HG02763 (cell line): ENCODE data around the gene ARHGAP5.

Source experiments
- ATAC-seq: cut with Tn5 transposase; IDR thresholded peaks from one replicate; pipeline ENCODE4 v1.9.1; 2021; ENCODE audit warnings: mild to moderate bottlenecking, moderate library complexity; ENCODE audit not compliant: unreplicated experiment

The ARHGAP5 gene

GRCh38 chr14:32076278-32077080 is 625 bp upstream of the ARHGAP5 start:
- ATAC-seq = peak; percentile 61

- ATAC-seq = no peak
Measured at GRCh38 chr14:32078023-32078857, 1.1 kb downstream of the ARHGAP5 start.

- ATAC-seq = no peak
Measured at GRCh38 chr14:32078858-32079216, 1.7 kb downstream of the ARHGAP5 start.

- no peak for ATAC-seq
Measured at GRCh38 chr14:32079264-32079663, 2.2 kb downstream of the ARHGAP5 start.

- ATAC-seq = no peak
Measured at GRCh38 chr14:32080001-32080510, 3.0 kb downstream of the ARHGAP5 start.

GRCh38 chr14:32081901-32082300 is 4.8 kb downstream of the ARHGAP5 start:
- no peak for ATAC-seq

GRCh38 chr14:32083315-32083624 is 6.2 kb downstream of the ARHGAP5 start:
- no peak for ATAC-seq

- ATAC-seq = no peak
Measured at GRCh38 chr14:32083789-32084188, 6.7 kb downstream of the ARHGAP5 start.

- ATAC-seq = no peak
Measured at GRCh38 chr14:32085182-32085844, 8.2 kb downstream of the ARHGAP5 start.

GRCh38 chr14:32085845-32086383 is 8.8 kb downstream of the ARHGAP5 start:
- no peak for ATAC-seq

GRCh38 chr14:32087173-32087861 is 10.2 kb downstream of the ARHGAP5 start:
- no peak for ATAC-seq

GRCh38 chr14:32087907-32088306 is 10.8 kb downstream of the ARHGAP5 start:
- no peak for ATAC-seq

- no peak for ATAC-seq
Measured at GRCh38 chr14:32090686-32091085, 13.6 kb downstream of the ARHGAP5 start.

GRCh38 chr14:32099473-32099872 is 22.4 kb downstream of the ARHGAP5 start:
- ATAC-seq = no peak

- no peak for ATAC-seq
Measured at GRCh38 chr14:32100175-32100574, 23.1 kb downstream of the ARHGAP5 start.

- ATAC-seq = peak; percentile 67
Measured at GRCh38 chr14:32102152-32102787, 25.2 kb downstream of the ARHGAP5 start.

- ATAC-seq = no peak
Measured at GRCh38 chr14:32102968-32103367, 25.9 kb downstream of the ARHGAP5 start.

- ATAC-seq = no peak
Measured at GRCh38 chr14:32104308-32104707, 27.2 kb downstream of the ARHGAP5 start.

GRCh38 chr14:32104803-32105202 is 27.7 kb downstream of the ARHGAP5 start:
- ATAC-seq = no peak
